Chondrocyte (in vitro differentiated cells): ENCODE data around the gene DUOX2. TPM values are rescaled to one million over a fixed set of nuclear protein-coding genes. Genes with fewer than 3 reads are reported as not detected.
"Not testable (repeated sequence)": the region's sequence is repeated elsewhere in the genome, so short reads cannot be mapped to it uniquely, and the experiment has no call there.

Source experiments
- DNase-seq: peaks from one replicate; pipeline ENCODE4 v3.0.0; 2021; ENCODE audit warnings: mixed read lengths, low spot score
- H3K27ac Mint-ChIP-seq: one replicate; pipeline ENCODE4 v1.8.0; 2021; ENCODE audit warnings: mild to moderate bottlenecking, moderate library complexity, mixed read lengths; ENCODE audit not compliant: unreplicated experiment
- H3K27me3 Mint-ChIP-seq: 2 replicates; pipeline ENCODE4 v1.8.0; 2021; ENCODE audit warnings: low read depth, mixed read lengths
- H3K36me3 Mint-ChIP-seq: 2 replicates; pipeline ENCODE4 v1.8.0; 2021; ENCODE audit warnings: low read depth, mixed read lengths
- H3K4me1 Mint-ChIP-seq: 2 replicates; pipeline ENCODE4 v1.8.0; 2021; ENCODE audit warnings: low read depth, mild to moderate bottlenecking, mixed read lengths
- H3K4me3 Mint-ChIP-seq: one replicate; pipeline ENCODE4 v1.8.0; 2021; ENCODE audit warnings: mild to moderate bottlenecking, moderate library complexity, mixed read lengths; ENCODE audit not compliant: unreplicated experiment
- H3K9me3 Mint-ChIP-seq: 2 replicates; pipeline ENCODE4 v1.8.0; 2021; ENCODE audit warnings: low read depth, mixed read lengths
- total RNA-seq: library from RNA; stranded (reverse); gene quantifications from 3 replicates; pipeline ENCODE4 v1.2.1, GENCODE V29; 2021
- TF ChIP-seq, protein P1 (sequence below): fragments of 200-600 bp; sonication (generic); IDR thresholded peaks from 2 replicates; pipeline ENCODE4 v1.5.0; 2021; ENCODE audit warnings: antibody characterized with exemption, mild to moderate bottlenecking, moderate library complexity

Gene DUOX2
- total RNA-seq, 1 donor from 2014 or later: not detected

DNA sequence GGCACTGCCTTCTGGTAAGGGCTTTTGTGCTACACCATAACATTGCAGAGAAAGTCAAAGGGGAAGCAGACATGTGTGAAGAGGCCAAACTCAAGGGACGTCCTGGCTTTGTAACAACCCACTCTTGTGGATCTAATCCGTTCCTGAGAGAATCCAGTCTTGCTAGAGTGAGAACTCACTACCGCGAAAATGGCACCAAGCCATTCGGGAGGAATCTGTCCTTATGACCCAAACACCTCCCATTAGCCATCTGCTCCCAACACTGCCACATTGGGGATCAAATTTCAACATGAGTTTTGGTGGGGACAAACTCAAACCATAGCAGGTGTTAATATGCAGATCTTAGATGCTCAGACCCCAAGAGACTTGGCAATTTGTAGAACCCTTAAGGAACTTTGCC is 34.8 kb downstream of the DUOX2 start:
- H3K27me3 Mint-ChIP-seq: peaks cover 13% of the 10 kb centered on the region

DNA sequence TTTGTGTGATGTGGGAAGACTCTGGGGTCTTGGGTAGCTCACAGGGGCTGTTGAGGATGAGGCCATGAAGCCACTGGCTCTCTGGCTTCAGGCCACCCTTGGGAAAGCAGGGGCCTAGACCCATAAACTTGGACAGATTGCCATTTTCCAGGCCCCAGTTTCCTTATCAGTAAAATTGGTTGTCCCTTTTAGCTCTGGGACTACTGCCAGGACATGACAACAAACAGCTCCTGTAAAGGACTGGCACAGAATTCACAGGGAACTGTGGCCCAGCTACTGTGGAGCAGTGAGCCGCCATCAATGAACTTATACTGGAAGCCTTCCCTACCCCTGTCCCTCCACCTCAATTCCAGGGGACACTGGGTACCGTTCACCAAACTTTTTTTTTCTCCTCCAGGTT is 36.6 kb downstream of the DUOX2 start:
- H3K4me1 Mint-ChIP-seq, H3K4me3 Mint-ChIP-seq, DNase-seq, H3K27me3 Mint-ChIP-seq, H3K36me3 Mint-ChIP-seq, H3K9me3 Mint-ChIP-seq, H3K27ac Mint-ChIP-seq: not testable (repeated sequence)

More for the DNA sequence above, 34.8 kb downstream of the DUOX2 start:
- not testable (repeated sequence) for H3K36me3 Mint-ChIP-seq, H3K9me3 Mint-ChIP-seq, H3K27ac Mint-ChIP-seq, H3K4me1 Mint-ChIP-seq, DNase-seq, H3K4me3 Mint-ChIP-seq

DNA sequence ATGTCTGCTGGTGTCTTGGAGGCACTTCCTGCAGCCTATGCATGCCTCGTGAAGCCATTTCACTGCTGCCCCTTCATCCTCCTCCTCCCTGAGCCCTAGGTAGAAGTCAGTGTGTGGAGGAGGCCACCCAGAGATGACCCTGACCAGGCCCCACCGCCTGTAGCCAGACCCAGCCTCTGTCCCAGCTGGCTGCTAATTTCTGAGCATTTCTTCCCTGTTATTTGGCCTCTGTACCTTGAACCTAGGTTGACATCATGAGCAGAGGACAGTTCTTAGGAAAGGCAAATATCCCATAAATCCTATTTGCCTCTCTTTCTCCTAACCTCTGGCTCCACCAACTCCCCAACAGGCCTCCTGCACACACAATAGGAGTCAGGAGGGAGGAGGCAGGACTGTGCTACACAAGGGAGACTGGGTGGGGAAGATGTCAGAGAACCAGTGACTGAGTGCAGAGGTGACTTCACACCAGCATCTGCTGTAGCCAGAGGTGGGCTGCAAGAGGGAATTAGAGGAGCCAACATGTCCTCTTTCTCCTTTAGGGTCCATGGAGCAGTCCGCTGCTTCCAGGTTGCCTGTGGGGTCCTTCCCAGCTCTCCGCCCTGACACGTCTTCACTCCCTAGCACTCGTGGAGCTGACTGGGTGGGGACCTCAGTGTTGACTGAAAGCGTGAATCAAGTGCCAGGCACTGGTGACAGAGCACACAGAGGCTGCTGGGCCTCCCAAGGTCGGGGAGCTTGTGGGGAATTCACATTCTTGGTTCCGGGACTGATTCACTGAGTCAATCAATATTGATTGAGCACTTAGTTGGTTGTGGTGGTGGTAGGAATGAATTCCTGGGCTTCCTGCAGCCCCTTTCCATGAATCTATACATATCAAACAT is 38.3 kb downstream of the DUOX2 start:
- H3K9me3 Mint-ChIP-seq, H3K4me1 Mint-ChIP-seq, DNase-seq, H3K27ac Mint-ChIP-seq, H3K36me3 Mint-ChIP-seq, H3K27me3 Mint-ChIP-seq, H3K4me3 Mint-ChIP-seq: not testable (repeated sequence)

DNA sequence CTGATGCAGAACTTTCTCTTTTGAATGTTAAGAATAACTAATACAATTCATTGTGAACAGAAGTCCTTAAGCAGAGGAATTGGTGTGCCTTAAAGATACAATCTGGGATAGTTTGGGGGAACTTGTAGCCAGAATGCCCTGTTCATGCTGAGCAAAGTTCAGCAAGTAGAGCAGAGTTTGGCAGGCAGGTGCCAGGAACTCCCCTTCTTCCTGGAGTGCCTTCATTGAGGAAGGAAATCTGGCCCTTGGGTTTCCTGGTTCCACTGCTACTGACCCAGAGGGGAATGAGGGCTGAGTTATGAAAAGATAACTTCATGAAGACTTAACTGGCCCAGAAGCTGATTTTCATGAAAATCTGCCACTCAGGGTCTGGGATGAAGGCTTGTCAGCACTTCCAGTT is 40.4 kb downstream of the DUOX2 start:
- not testable (repeated sequence) for H3K27ac Mint-ChIP-seq

DNA sequence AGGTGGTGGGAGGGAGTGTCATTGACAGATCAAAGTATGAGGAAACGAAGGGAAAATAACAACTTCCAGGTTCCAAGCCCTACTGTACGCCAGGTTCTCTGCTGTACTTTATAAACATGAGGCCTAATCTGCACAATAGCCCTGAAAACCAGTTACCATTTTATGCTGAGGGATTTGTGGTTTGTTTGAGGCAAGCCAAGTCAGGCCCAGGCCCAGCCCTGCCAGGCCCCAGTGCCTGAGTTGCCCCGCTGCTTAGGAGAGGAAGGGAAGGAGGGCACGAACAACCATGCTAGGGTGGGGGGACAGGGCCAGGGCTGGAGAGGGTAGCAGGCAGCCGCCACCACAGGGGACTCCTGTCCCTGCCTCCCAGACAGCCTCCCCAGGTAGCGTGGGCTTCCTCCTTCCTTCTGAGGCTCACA is 44.0 kb downstream of the DUOX2 start:
- not testable (repeated sequence) for H3K4me1 Mint-ChIP-seq, H3K36me3 Mint-ChIP-seq, H3K4me3 Mint-ChIP-seq, DNase-seq, H3K27me3 Mint-ChIP-seq, H3K27ac Mint-ChIP-seq, H3K9me3 Mint-ChIP-seq

More for the DNA sequence above, 40.4 kb downstream of the DUOX2 start:
- H3K9me3 Mint-ChIP-seq, H3K4me3 Mint-ChIP-seq, H3K27me3 Mint-ChIP-seq, DNase-seq, H3K4me1 Mint-ChIP-seq, H3K36me3 Mint-ChIP-seq: not testable (repeated sequence)

DNA sequence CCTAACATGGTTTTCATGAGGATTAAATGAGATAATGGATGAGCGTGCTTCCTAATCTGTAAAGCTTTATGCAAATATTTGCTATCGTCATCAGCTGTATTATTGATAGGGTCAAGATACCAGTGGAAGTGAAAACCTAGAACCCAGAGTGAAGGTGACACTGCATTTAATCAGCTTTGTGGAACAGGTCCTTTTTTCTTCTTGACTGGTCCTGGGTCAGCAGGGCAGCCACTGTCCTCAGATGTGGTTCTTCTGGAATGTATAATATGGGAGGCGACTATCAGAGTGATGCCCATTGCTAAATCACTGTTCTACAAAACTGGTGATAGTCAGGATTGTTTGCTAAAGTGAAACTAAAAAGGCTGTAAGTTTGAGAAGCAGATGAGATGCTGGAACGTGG is 49.6 kb downstream of the DUOX2 start:
- no peaks in the 10 kb centered on the region for H3K27me3 Mint-ChIP-seq
- H3K4me1 Mint-ChIP-seq: peaks cover 6% of the 10 kb centered on the region
- H3K36me3 Mint-ChIP-seq: peaks cover 7% of the 10 kb centered on the region
- H3K4me3 Mint-ChIP-seq: no peak overlapping the region
- H3K27ac Mint-ChIP-seq: no peak overlapping the region
- no peaks in the 10 kb centered on the region for H3K9me3 Mint-ChIP-seq
- DNase-seq: no peak
- TF ChIP-seq, protein P1, sequence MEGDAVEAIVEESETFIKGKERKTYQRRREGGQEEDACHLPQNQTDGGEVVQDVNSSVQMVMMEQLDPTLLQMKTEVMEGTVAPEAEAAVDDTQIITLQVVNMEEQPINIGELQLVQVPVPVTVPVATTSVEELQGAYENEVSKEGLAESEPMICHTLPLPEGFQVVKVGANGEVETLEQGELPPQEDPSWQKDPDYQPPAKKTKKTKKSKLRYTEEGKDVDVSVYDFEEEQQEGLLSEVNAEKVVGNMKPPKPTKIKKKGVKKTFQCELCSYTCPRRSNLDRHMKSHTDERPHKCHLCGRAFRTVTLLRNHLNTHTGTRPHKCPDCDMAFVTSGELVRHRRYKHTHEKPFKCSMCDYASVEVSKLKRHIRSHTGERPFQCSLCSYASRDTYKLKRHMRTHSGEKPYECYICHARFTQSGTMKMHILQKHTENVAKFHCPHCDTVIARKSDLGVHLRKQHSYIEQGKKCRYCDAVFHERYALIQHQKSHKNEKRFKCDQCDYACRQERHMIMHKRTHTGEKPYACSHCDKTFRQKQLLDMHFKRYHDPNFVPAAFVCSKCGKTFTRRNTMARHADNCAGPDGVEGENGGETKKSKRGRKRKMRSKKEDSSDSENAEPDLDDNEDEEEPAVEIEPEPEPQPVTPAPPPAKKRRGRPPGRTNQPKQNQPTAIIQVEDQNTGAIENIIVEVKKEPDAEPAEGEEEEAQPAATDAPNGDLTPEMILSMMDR: no peak

DNA sequence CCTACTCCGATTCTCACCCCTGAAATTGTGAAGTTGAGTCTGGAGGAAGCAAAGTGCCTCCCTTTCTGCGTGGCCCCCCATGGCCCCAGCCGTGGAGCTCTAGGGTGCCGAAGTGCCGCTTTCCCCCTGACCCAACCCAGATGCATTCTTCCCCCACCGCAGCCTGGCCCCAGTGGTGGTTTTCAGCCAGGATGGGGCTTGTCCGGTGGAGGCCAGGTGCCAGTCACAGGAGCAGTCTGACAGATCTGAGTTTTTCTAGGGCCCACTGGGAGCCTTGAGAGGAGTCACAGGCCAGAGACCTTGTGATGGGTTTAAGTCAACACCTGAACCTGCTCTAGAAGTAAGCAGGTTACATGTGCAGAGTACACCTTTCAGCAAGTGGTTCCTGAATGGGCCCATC is 51.7 kb downstream of the DUOX2 start:
- not testable (repeated sequence) for H3K36me3 Mint-ChIP-seq, H3K4me3 Mint-ChIP-seq, H3K9me3 Mint-ChIP-seq, H3K4me1 Mint-ChIP-seq, H3K27ac Mint-ChIP-seq, DNase-seq, H3K27me3 Mint-ChIP-seq

DNA sequence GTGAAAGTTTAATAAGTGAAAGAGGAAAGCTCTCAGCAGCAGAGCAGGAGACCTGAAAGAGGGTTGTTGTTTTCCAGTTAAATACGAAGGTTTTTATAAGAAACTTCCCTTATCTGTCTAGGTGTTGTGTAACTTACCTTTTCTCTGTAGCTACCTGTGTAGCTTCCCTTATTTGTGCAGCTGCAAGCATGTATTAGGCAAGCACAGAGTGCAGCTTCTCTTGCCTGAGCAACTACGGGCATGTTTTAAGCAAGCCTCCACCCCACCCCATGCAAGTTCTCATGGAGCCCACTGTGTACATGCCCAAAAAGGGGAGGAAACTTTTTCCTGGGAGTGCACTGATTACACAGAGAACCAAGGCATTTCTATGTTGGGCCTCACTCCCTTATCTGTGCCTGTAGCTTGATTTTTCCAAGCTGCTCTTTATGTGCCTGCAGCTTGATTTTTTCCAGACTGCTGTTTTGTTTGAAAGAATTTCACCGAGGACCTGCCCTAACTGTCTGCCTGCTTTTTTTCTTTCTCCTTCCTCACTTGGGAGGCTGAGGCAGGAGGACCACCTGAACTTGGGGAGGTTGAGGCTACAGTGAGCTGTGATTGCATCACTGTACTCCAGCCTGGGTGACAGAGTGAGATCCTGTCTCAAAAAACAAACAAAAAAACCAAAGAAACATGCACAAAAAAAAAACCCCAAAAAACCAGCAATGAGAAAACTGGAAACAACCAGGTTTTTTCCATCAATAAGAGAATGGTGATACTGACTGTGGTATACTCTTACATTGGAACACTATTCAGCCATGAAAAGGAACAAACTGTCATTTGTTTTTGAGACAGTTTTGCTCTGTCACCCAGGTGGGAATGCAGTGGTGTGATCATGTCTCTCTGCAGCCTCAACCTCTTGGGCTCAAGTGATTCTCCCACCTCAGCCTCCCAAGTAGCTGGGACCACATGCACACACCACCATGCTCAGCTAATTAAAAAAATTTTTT is 55.0 kb downstream of the DUOX2 start:
- H3K36me3 Mint-ChIP-seq, H3K27ac Mint-ChIP-seq, DNase-seq: not testable (repeated sequence)

DNA sequence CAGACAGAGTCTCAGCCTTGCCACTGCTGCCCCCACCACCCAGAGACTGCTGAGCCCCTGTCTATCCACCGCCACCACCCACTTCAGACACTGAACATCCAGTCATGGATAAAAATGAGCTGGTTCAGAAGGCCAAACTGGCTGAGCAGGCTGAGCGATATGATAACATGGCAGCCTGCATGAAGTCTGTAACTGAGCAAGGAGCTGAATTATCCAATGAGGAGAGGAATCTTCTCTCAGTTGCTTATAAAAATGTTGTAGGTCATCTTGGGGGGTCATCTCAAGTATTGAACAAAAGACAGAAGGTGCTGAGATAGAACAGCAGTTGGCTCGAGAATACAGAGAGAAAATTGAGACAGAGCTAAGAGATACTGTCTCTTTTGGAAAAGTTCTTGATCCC is 61.3 kb downstream of the DUOX2 start:
- not testable (repeated sequence) for H3K4me1 Mint-ChIP-seq, H3K27me3 Mint-ChIP-seq, H3K4me3 Mint-ChIP-seq, H3K27ac Mint-ChIP-seq, DNase-seq, H3K9me3 Mint-ChIP-seq, H3K36me3 Mint-ChIP-seq

More for the DNA sequence above, 55.0 kb downstream of the DUOX2 start:
- not testable (repeated sequence) for H3K9me3 Mint-ChIP-seq, H3K4me3 Mint-ChIP-seq, H3K27me3 Mint-ChIP-seq, H3K4me1 Mint-ChIP-seq
